ENCODE measurements around the gene OPRD1. TPM values are rescaled to one million over a fixed set of nuclear protein-coding genes. Genes with fewer than 3 reads are reported as not detected.

OPRD1 gene
- total RNA-seq, 1 donor from 2014 or later, result not detected

DNA sequence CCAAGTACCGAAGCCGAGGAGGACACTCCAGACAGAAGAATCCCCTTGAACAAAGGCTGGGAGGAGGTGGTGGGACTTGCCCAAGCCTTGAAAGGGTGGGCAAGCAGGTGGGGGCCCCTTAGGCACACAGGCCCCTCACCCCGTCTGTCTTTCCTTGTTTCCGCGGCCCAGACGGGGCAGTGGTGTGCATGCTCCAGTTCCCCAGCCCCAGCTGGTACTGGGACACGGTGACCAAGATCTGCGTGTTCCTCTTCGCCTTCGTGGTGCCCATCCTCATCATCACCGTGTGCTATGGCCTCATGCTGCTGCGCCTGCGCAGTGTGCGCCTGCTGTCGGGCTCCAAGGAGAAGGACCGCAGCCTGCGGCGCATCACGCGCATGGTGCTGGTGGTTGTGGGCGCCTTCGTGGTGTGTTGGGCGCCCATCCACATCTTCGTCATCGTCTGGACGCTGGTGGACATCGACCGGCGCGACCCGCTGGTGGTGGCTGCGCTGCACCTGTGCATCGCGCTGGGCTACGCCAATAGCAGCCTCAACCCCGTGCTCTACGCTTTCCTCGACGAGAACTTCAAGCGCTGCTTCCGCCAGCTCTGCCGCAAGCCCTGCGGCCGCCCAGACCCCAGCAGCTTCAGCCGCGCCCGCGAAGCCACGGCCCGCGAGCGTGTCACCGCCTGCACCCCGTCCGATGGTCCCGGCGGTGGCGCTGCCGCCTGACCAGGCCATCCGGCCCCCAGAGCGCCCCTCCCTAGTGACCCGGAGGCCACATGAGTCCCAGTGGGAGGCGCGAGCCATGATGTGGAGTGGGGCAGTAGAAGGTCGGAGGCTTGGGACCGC lies 50.8 kb downstream of the OPRD1 start:
- ATAC-seq, result peak in 1 of 2 donors; percentile 15
- H3K27ac ChIP-seq, result no peak overlapping the region
- intact Hi-C loops (cut with DNase I), result no loop called here
- no peaks in the 10 kb centered on the region for H3K27me3 ChIP-seq (ENCODE audit: low read depth)
- no peak for DNase-seq
- no peaks in the 10 kb centered on the region for H3K9me3 ChIP-seq
- H3K4me3 ChIP-seq, result no peak overlapping the region
- no peaks in the 10 kb centered on the region for H3K4me1 ChIP-seq
- no peak for TF ChIP-seq CTCF (IDR thresholded peaks at IDR 0.05)
- H3K36me3 ChIP-seq, result no peaks in the 10 kb centered on the region

DNA sequence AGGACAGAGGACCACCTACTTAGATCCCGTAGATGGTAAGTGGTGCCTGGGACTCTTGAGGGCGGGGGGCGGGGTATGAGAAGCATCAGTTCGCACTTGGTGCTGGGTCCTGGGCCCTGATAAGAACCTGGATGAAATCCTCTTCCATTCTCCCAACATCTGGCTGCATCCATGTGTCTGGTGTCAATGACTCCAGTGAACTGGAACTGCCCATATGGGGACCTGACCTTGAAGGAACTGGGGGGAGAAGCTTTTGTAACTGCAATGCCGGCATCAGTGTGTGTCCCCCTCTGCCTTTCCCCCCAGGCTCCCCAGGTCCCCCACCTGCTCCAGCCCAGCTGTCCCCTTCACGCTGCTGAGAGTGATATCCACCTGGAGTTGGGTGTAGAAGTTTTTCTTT lies 52.7 kb downstream of the OPRD1 start:
- no peak for ATAC-seq

DNA sequence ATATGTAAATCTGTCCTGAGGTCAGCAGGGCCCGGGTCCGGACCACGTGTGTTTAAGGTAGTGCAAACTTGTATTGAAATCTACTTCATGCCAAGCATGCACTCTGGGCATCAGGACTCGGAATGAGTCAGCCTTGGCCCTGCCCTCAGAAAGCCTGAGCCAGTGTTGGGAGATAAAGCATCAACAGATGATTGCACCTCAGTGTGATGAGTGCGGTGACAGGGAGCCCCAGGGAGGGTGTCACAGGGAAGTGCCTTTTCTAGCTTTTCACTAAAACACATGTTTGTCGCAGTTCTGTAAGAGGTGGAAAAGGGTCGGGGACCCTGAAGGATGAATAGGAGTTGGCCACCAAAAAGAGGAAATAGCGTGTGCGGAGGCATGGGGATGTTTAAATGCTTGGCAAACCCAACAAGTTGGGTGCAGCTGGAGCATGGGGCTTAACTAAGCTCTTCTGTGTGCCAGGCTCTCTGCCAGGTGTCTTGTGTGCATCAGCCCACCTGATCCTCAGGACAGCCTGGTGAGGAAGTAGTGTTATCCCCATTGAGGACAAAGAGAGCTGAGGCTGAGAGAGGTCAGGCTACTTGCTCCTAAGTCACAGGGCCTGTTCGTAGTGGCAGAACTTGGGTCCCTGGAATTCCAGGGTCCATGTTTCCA lies 54.2 kb downstream of the OPRD1 start:
- Histone ChIP-seq H3K4me1 (no peaks in the 10 kb centered on the region), H3K27ac (no peak overlapping the region), H3K9me3 (no peaks in the 10 kb centered on the region), H3K27me3 (ENCODE audit: low read depth) (no peaks in the 10 kb centered on the region), H3K4me3 (no peak overlapping the region), H3K36me3 (no peaks in the 10 kb centered on the region)
- no peak for ATAC-seq
- no peak for DNase-seq
- intact Hi-C loops (cut with DNase I), result no loop called here
- TF ChIP-seq CTCF (IDR thresholded peaks at IDR 0.05), result no peak

More for the DNA sequence above, 52.7 kb downstream of the OPRD1 start:
- no peak overlapping the region for H3K4me3 ChIP-seq
- H3K27ac ChIP-seq, result no peak overlapping the region
- H3K9me3 ChIP-seq, result no peaks in the 10 kb centered on the region
- intact Hi-C loops (cut with DNase I), result no loop called here
- TF ChIP-seq CTCF (IDR thresholded peaks at IDR 0.05), result no peak
- no peaks in the 10 kb centered on the region for H3K36me3 ChIP-seq
- DNase-seq, result no peak
- H3K27me3 ChIP-seq (ENCODE audit: low read depth), result no peaks in the 10 kb centered on the region
- no peaks in the 10 kb centered on the region for H3K4me1 ChIP-seq

- no peak for TF ChIP-seq CTCF (IDR thresholded peaks at IDR 0.05)
- H3K9me3 ChIP-seq, result no peaks in the 10 kb centered on the region
- no peak overlapping the region for H3K4me3 ChIP-seq
- intact Hi-C loops (cut with DNase I), result no loop called here
- H3K4me1 ChIP-seq, result no peaks in the 10 kb centered on the region
- DNase-seq (no peak), ATAC-seq (no peak)
- H3K27me3 ChIP-seq (ENCODE audit: low read depth), result no peaks in the 10 kb centered on the region
- H3K36me3 ChIP-seq, result no peaks in the 10 kb centered on the region
- H3K27ac ChIP-seq, result no peak overlapping the region
Measured at GRCh38 chr1:28867850-28868249, 55.9 kb downstream of the OPRD1 start.

DNA sequence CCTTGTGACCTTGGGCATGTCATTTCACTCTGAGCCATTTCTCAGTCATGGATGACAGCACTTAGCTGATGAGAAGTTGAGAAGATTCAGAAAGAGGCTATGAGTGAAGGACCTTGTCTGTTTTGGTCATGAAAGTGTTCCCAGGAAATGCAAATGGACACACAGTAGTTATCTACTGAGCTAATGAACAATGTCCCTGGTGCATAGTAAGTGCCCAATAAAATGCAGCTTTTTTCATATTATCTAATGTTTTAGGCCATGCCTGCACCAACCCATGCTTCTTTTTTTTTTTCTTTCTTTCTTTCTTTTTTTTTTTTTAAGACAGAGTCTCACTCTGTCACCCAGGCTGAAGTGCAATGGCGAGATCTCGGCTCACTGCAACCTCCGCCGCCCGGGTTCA lies 58.0 kb downstream of the OPRD1 start:
- intact Hi-C loops (cut with DNase I), result loop anchor here (10.0 kb wide), 1 partner anchor 85 kb away; no protein-coding TSS in a partner anchor
- H3K9me3 ChIP-seq, result no peaks in the 10 kb centered on the region
- no peaks in the 10 kb centered on the region for H3K4me1 ChIP-seq
- no peaks in the 10 kb centered on the region for H3K36me3 ChIP-seq
- TF ChIP-seq CTCF (IDR thresholded peaks at IDR 0.05), result no peak
- no peak for ATAC-seq
- H3K27me3 ChIP-seq (ENCODE audit: low read depth), result no peaks in the 10 kb centered on the region
- no peak overlapping the region for H3K4me3 ChIP-seq
- DNase-seq, result no peak
- H3K27ac ChIP-seq, result no peak overlapping the region

All from lower lobe of right lung (tissue), 2 donors.